Inflammatory macrophage treated with lipopolysaccharide for 4 hours (primary cell): ENCODE measurements around the gene PTPRG.

Source experiments
- DNase-seq: peaks from one replicate; pipeline ENCODE4 v3.0.0-alpha.2; 2020

The PTPRG gene

GRCh38 chr3:62260655-62261054, 699.3 kb downstream of the PTPRG start:
- no peak for DNase-seq

GRCh38 chr3:62261121-62261520, 699.8 kb downstream of the PTPRG start:
- no peak for DNase-seq

GRCh38 chr3:62261736-62262135, 700.4 kb downstream of the PTPRG start:
- no peak for DNase-seq

- no peak for DNase-seq
Measured at GRCh38 chr3:62265528-62265927, 704.2 kb downstream of the PTPRG start.

GRCh38 chr3:62266668-62267283, 705.4 kb downstream of the PTPRG start:
- no peak for DNase-seq

- no peak for DNase-seq
Measured at GRCh38 chr3:62276658-62277180, 715.3 kb downstream of the PTPRG start.

GRCh38 chr3:62277450-62277849, 716.1 kb downstream of the PTPRG start:
- no peak for DNase-seq

- DNase-seq = no peak
Measured at GRCh38 chr3:62277986-62278385, 716.6 kb downstream of the PTPRG start.

GRCh38 chr3:62281726-62282125, 720.4 kb downstream of the PTPRG start:
- no peak for DNase-seq

- no peak for DNase-seq
Measured at GRCh38 chr3:62284442-62284841, 723.1 kb downstream of the PTPRG start.

- DNase-seq = peak; percentile 43
Measured at GRCh38 chr3:62287392-62287927, 726.1 kb downstream of the PTPRG start.

GRCh38 chr3:62289922-62290321, 728.6 kb downstream of the PTPRG start:
- no peak for DNase-seq

- DNase-seq = no peak
Measured at GRCh38 chr3:62293051-62293780, 731.8 kb downstream of the PTPRG start.

- no peak for DNase-seq
Measured at GRCh38 chr3:62295571-62295970, 734.2 kb downstream of the PTPRG start.

- no peak for DNase-seq
Measured at GRCh38 chr3:62300617-62301016, 739.2 kb downstream of the PTPRG start.

GRCh38 chr3:62312201-62312600, 750.8 kb downstream of the PTPRG start:
- no peak for DNase-seq

- DNase-seq = no peak
Measured at GRCh38 chr3:62316525-62316924, 755.2 kb downstream of the PTPRG start.

GRCh38 chr3:62318365-62318751, 757.0 kb downstream of the PTPRG start:
- DNase-seq = no peak

GRCh38 chr3:62318752-62319569, 757.6 kb downstream of the PTPRG start:
- peak; percentile 87 for DNase-seq

GRCh38 chr3:62319570-62320243, 758.3 kb downstream of the PTPRG start:
- DNase-seq = no peak

GRCh38 chr3:62323241-62323640, 761.9 kb downstream of the PTPRG start:
- no peak for DNase-seq

- no peak for DNase-seq
Measured at GRCh38 chr3:62325896-62326295, 764.5 kb downstream of the PTPRG start.

- DNase-seq = no peak
Measured at GRCh38 chr3:62329971-62330370, 768.6 kb downstream of the PTPRG start.
